K562 (cell line): Measurements from ENCODE around the gene ORC4. TPM values are rescaled to one million over a fixed set of nuclear protein-coding genes. Genes with fewer than 3 reads are reported as not detected.

ENCODE experiments used
- ATAC-seq: fragments of 200-7000 bp; cut with Tn5 transposase; 3 replicates; pipeline ENCODE4 v1.9.1; 2020; ENCODE audit warnings: moderate library complexity
- BruUV-seq: library from RNA; stranded (reverse); fragments of 400-500 nt; replicated peaks from 2 replicates; lab custom pipeline; 2021; lab: Mats Ljungman, UMichigan
- CTCF ChIA-PET: fragments of 300-600 bp; formaldehyde crosslinking; extraction: SDS; loops from one replicate; lab custom pipeline; 2021; ENCODE audit warnings: low intra/inter-chr PET ratio; lab: Yijun Ruan, JAX
- POLR2A ChIA-PET: fragments of 300-600, 350-650 bp; sonication (Branson Sonifier 250); formaldehyde crosslinking; extraction: SDS; loops from one replicate; lab custom pipeline; 2021; ENCODE audit warnings: antibody characterized with exemption, inconsistent platforms; lab: Yijun Ruan, JAX
- DNase-seq, 4 experiments: peaks; one replicate each; pipeline versions ENCODE4 v3.0.0 to v3.0.0-alpha.2; 2011 to 2018; ENCODE audit warnings: low spot score in 3 of 4, mixed read lengths in 3 of 4; ENCODE audit errors: extremely low read depth in 1 of 4
- FAIRE-seq: peaks from 2 replicates; lab custom pipeline; 2011; peaks lifted over from hg19 to GRCh38; lab: Jason Lieb, UNC
- H2AFZ ChIP-seq: 2 replicates; pipeline ENCODE4 v1.6.0; 2011; ENCODE audit warnings: low read depth, low read length, control low read depth, inconsistent platforms
- H3K27ac ChIP-seq: fragments of 200-600 bp; 3 replicates; pipeline ENCODE4 v1.8.0; 2011; ENCODE audit warnings: low read depth, mild to moderate bottlenecking, control low read depth, inconsistent platforms, low read length, moderate library complexity, mixed read lengths; ENCODE audit errors: extremely low read depth
- H3K27me3 ChIP-seq, 2 experiments: fragments of 300-600 bp in 1 of 2; 2 replicates in 1 of 2; 3 replicates in 1 of 2; pipeline versions ENCODE4 v1.6.0 to v1.8.0; 2011; ENCODE audit warnings: inconsistent platforms in 2 of 2, low read length in 2 of 2, mild to moderate bottlenecking in 1 of 2, mixed read lengths in 1 of 2, moderate library complexity in 1 of 2; ENCODE audit not compliant: control insufficient read depth in 2 of 2, insufficient read depth in 2 of 2
- H3K36me3 ChIP-seq: fragments of 300-600 bp; 3 replicates; pipeline ENCODE4 v1.8.0; 2011; ENCODE audit warnings: mild to moderate bottlenecking, low read length, inconsistent platforms; ENCODE audit not compliant: control insufficient read depth, insufficient read depth
- H3K4me1 ChIP-seq, 2 experiments: fragments of 200-600 bp in 1 of 2; replicated peaks in 1 of 2; 2 replicates in 1 of 2; 3 replicates in 1 of 2; pipeline versions ENCODE4 v1.5.1 to v1.8.0; 2011; ENCODE audit warnings: inconsistent platforms in 2 of 2, low read length in 2 of 2, mild to moderate bottlenecking in 1 of 2, mixed read lengths in 1 of 2, moderate library complexity in 1 of 2; ENCODE audit not compliant: control insufficient read depth in 2 of 2, insufficient read depth in 2 of 2
- H3K4me2 ChIP-seq: 2 replicates; pipeline ENCODE4 v1.6.1; 2011; ENCODE audit warnings: low read length, control low read depth, inconsistent platforms, mixed read lengths; ENCODE audit not compliant: insufficient read depth
- H3K4me3 ChIP-seq: fragments of 200-600 bp; sonication (generic), shearing (Covaris generic); 2 replicates; pipeline ENCODE4 v1.5.1; 2016; ENCODE audit warnings: control low read depth, inconsistent platforms
- H3K79me2 ChIP-seq: fragments of 200-600 bp; 3 replicates; pipeline ENCODE4 v1.8.0; 2011; ENCODE audit warnings: low read length, inconsistent platforms; ENCODE audit not compliant: control insufficient read depth, insufficient read depth
- H3K9ac ChIP-seq, 2 experiments: 2 replicates each; pipeline versions ENCODE4 v1.6.0 to v1.6.1; 2011; ENCODE audit warnings: low read depth in 2 of 2, low read length in 2 of 2, control low read depth in 1 of 2, inconsistent platforms in 1 of 2, mild to moderate bottlenecking in 1 of 2, mixed read lengths in 1 of 2; ENCODE audit not compliant: insufficient read depth in 1 of 2
- H3K9me1 ChIP-seq: one replicate; pipeline ENCODE4 v1.6.0; 2011; ENCODE audit warnings: inconsistent platforms, mild to moderate bottlenecking, low read length, moderate library complexity; ENCODE audit not compliant: control insufficient read depth, insufficient read depth
- H3K9me3 ChIP-seq: replicated peaks from 2 replicates; pipeline ENCODE4 v1.5.1; 2011; ENCODE audit warnings: low read depth, low read length, inconsistent platforms; ENCODE audit not compliant: control insufficient read depth, insufficient read depth
- H4K20me1 ChIP-seq: replicated peaks from 2 replicates; pipeline ENCODE4 v1.6.1; 2011; ENCODE audit warnings: low read length, inconsistent platforms, mixed read lengths; ENCODE audit not compliant: control insufficient read depth, insufficient read depth
- HDAC8 ChIP-seq: fragments of 450-650 bp; IDR thresholded peaks from 2 replicates; pipeline ENCODE4 v1.6.1; 2016; ENCODE audit warnings: mild to moderate bottlenecking, missing genetic modification characterization, moderate library complexity, missing compliant biosample characterization
- RBM17 ChIP-seq: fragments of 200-400 bp; formaldehyde crosslinking; IDR thresholded peaks from 2 replicates; pipeline ENCODE4 v1.6.1; 2017; ENCODE audit warnings: low read depth, mild to moderate bottlenecking, low read length, borderline replicate concordance
- ZKSCAN1 ChIP-seq: fragments of 150-350 bp; IDR thresholded peaks from 2 replicates; pipeline ENCODE4 v1.6.1; 2016; ENCODE audit warnings: low read depth, low read length
- ZNF586 ChIP-seq: fragments of 450-650 bp; formaldehyde crosslinking; conservative IDR thresholded peaks from 2 replicates; pipeline ENCODE4 v1.4.0; 2020; ENCODE audit warnings: mild to moderate bottlenecking, moderate library complexity
- WGBS: fragments of 100-300 bp; shearing (Covaris generic); methylation state at CpG from one replicate; pipeline ENCODE4 v1.1.6; 2016; ENCODE audit warnings: low coverage, mixed read lengths; ENCODE audit not compliant: insufficient coverage; ENCODE audit errors: missing lambda C conversion rate; 5-methylcytosine and 5-hydroxymethylcytosine counted together
- in situ Hi-C: fragments of 300-500 bp; cut with MboI; formaldehyde crosslinking; loops from 4 replicates; pipeline ENCODE4 v1.15.0; 2018; ENCODE audit warnings: inconsistent platforms, mixed read lengths
- intact Hi-C: fragments of 100-400 bp; cut with micrococcal nuclease; formaldehyde crosslinking; loops from 2 replicates; pipeline ENCODE4 v1.14.2; 2022
- polyA plus RNA-seq, 8 experiments: library from polyadenylated mRNA; depleted of rRNA in 4 of 8; stranded (reverse) in 5 of 8; unstranded in 3 of 8; fragments of >200 nt; fragmentation: Nextera tagmentation in 2 of 8; fragmentation: Illumina TruSeq in 1 of 8; extraction: Ambion mirVana in 2 of 8; extraction: Trizol in 1 of 8; gene quantifications; 2 replicates each; pipeline versions ENCODE4 v1.2.1 to v1.2.3, GENCODE V29; 2011 to 2014; ENCODE audit warnings: inconsistent platforms in 1 of 8, missing spikeins in 1 of 8
- total RNA-seq, 7 experiments: library from RNA; depleted of rRNA in 6 of 7; stranded (reverse); fragments of >200 nt in 6 of 7; fragmentation: Illumina TruSeq in 2 of 7; extraction: Trizol in 2 of 7; gene quantifications; 2 replicates each; pipeline versions ENCODE4 v1.2.1 to v1.2.3, GENCODE V29; 2011 to 2021; ENCODE audit warnings: low replicate concordance in 1 of 7
- TF ChIP-seq, protein P1 (sequence below): fragments of 450-650 bp; IDR thresholded peaks from 2 replicates; pipeline ENCODE4 v1.6.1; 2016; ENCODE audit warnings: mild to moderate bottlenecking, moderate library complexity
- TF ChIP-seq, protein P2 (sequence below): fragments of 200-800 bp; sonication (Bioruptor generic); IDR thresholded peaks from 2 replicates; pipeline ENCODE4 v1.6.1; 2016; ENCODE audit warnings: missing genetic modification characterization, missing compliant biosample characterization

ORC4 gene
- total and polyA plus RNA-seq, 9 of the 15 experiments (the other 6 are each of a cell fraction or from before 2014, with no cell fraction given) = 58.6 to 100 (median 70.5) TPM

DNA sequence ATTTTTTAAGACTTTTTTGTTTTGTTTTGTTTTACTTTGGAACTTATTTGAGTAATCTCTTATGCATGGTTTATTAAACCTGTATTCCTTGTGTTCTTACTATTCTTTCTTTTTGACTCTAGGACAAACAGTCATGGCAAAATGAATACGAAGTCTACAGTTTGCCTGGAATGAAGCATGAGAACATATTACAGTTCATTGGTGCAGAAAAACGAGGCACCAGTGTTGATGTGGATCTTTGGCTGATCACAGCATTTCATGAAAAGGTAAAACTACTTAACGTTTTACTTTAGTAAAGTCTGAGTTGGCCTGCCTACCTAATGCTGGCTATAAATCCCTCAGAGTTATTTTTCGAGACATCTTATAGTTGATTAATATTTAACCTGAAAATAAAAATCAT is 103.4 kb downstream of the ORC4 start:
- H3K9me3 ChIP-seq = no peaks in the 10 kb centered on the region
- no peaks in the 10 kb centered on the region for H3K36me3 ChIP-seq
- no TSS peak for BruUV-seq
- 14% methylated on average over 4 of the region's 4 CpGs for WGBS
- H3K79me2 ChIP-seq = no peaks in the 10 kb centered on the region
- intact Hi-C loops (no loop called here), in situ Hi-C loops (loop anchor here (25.0 kb wide), 3 partner anchors 380 to 1180 kb away; no protein-coding TSS in a partner anchor)
- POLR2A ChIA-PET = no interaction called here
- no peak overlapping the region for H3K4me3 ChIP-seq
- no peaks in the 10 kb centered on the region for H4K20me1 ChIP-seq
- no peak overlapping the region for H3K4me2 ChIP-seq
- no peaks in the 10 kb centered on the region for H3K9me1 ChIP-seq
- H2AFZ ChIP-seq = no peak overlapping the region
- DNase-seq (no peak), ATAC-seq (no peak), FAIRE-seq (no peak)
- no peak overlapping the region for H3K27ac ChIP-seq
- H3K4me1 ChIP-seq = no peaks in the 10 kb centered on the region
- CTCF ChIA-PET = no interaction called here
- H3K27me3 ChIP-seq = no peaks in the 10 kb centered on the region
- no peak overlapping the region for H3K9ac ChIP-seq
- TF ChIP-seq ZNF586 (CRISPR knock-in tag) (no peak), RBM17 (no peak), ZKSCAN1 (no peak), HDAC8 (tag) (no peak)
- TF ChIP-seq, protein P1, sequence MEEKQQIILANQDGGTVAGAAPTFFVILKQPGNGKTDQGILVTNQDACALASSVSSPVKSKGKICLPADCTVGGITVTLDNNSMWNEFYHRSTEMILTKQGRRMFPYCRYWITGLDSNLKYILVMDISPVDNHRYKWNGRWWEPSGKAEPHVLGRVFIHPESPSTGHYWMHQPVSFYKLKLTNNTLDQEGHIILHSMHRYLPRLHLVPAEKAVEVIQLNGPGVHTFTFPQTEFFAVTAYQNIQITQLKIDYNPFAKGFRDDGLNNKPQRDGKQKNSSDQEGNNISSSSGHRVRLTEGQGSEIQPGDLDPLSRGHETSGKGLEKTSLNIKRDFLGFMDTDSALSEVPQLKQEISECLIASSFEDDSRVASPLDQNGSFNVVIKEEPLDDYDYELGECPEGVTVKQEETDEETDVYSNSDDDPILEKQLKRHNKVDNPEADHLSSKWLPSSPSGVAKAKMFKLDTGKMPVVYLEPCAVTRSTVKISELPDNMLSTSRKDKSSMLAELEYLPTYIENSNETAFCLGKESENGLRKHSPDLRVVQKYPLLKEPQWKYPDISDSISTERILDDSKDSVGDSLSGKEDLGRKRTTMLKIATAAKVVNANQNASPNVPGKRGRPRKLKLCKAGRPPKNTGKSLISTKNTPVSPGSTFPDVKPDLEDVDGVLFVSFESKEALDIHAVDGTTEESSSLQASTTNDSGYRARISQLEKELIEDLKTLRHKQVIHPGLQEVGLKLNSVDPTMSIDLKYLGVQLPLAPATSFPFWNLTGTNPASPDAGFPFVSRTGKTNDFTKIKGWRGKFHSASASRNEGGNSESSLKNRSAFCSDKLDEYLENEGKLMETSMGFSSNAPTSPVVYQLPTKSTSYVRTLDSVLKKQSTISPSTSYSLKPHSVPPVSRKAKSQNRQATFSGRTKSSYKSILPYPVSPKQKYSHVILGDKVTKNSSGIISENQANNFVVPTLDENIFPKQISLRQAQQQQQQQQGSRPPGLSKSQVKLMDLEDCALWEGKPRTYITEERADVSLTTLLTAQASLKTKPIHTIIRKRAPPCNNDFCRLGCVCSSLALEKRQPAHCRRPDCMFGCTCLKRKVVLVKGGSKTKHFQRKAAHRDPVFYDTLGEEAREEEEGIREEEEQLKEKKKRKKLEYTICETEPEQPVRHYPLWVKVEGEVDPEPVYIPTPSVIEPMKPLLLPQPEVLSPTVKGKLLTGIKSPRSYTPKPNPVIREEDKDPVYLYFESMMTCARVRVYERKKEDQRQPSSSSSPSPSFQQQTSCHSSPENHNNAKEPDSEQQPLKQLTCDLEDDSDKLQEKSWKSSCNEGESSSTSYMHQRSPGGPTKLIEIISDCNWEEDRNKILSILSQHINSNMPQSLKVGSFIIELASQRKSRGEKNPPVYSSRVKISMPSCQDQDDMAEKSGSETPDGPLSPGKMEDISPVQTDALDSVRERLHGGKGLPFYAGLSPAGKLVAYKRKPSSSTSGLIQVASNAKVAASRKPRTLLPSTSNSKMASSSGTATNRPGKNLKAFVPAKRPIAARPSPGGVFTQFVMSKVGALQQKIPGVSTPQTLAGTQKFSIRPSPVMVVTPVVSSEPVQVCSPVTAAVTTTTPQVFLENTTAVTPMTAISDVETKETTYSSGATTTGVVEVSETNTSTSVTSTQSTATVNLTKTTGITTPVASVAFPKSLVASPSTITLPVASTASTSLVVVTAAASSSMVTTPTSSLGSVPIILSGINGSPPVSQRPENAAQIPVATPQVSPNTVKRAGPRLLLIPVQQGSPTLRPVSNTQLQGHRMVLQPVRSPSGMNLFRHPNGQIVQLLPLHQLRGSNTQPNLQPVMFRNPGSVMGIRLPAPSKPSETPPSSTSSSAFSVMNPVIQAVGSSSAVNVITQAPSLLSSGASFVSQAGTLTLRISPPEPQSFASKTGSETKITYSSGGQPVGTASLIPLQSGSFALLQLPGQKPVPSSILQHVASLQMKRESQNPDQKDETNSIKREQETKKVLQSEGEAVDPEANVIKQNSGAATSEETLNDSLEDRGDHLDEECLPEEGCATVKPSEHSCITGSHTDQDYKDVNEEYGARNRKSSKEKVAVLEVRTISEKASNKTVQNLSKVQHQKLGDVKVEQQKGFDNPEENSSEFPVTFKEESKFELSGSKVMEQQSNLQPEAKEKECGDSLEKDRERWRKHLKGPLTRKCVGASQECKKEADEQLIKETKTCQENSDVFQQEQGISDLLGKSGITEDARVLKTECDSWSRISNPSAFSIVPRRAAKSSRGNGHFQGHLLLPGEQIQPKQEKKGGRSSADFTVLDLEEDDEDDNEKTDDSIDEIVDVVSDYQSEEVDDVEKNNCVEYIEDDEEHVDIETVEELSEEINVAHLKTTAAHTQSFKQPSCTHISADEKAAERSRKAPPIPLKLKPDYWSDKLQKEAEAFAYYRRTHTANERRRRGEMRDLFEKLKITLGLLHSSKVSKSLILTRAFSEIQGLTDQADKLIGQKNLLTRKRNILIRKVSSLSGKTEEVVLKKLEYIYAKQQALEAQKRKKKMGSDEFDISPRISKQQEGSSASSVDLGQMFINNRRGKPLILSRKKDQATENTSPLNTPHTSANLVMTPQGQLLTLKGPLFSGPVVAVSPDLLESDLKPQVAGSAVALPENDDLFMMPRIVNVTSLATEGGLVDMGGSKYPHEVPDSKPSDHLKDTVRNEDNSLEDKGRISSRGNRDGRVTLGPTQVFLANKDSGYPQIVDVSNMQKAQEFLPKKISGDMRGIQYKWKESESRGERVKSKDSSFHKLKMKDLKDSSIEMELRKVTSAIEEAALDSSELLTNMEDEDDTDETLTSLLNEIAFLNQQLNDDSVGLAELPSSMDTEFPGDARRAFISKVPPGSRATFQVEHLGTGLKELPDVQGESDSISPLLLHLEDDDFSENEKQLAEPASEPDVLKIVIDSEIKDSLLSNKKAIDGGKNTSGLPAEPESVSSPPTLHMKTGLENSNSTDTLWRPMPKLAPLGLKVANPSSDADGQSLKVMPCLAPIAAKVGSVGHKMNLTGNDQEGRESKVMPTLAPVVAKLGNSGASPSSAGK = no peak
- TF ChIP-seq, protein P2, sequence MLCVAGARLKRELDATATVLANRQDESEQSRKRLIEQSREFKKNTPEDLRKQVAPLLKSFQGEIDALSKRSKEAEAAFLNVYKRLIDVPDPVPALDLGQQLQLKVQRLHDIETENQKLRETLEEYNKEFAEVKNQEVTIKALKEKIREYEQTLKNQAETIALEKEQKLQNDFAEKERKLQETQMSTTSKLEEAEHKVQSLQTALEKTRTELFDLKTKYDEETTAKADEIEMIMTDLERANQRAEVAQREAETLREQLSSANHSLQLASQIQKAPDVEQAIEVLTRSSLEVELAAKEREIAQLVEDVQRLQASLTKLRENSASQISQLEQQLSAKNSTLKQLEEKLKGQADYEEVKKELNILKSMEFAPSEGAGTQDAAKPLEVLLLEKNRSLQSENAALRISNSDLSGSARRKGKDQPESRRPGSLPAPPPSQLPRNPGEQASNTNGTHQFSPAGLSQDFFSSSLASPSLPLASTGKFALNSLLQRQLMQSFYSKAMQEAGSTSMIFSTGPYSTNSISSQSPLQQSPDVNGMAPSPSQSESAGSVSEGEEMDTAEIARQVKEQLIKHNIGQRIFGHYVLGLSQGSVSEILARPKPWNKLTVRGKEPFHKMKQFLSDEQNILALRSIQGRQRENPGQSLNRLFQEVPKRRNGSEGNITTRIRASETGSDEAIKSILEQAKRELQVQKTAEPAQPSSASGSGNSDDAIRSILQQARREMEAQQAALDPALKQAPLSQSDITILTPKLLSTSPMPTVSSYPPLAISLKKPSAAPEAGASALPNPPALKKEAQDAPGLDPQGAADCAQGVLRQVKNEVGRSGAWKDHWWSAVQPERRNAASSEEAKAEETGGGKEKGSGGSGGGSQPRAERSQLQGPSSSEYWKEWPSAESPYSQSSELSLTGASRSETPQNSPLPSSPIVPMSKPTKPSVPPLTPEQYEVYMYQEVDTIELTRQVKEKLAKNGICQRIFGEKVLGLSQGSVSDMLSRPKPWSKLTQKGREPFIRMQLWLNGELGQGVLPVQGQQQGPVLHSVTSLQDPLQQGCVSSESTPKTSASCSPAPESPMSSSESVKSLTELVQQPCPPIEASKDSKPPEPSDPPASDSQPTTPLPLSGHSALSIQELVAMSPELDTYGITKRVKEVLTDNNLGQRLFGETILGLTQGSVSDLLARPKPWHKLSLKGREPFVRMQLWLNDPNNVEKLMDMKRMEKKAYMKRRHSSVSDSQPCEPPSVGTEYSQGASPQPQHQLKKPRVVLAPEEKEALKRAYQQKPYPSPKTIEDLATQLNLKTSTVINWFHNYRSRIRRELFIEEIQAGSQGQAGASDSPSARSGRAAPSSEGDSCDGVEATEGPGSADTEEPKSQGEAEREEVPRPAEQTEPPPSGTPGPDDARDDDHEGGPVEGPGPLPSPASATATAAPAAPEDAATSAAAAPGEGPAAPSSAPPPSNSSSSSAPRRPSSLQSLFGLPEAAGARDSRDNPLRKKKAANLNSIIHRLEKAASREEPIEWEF (CRISPR knock-in tag) = no peak
